Cardiac fibroblast (primary cell): ENCODE measurements around the gene ALDH1L1.

ENCODE experiments used
- DNase-seq, 2 donors: peaks; one replicate each; pipeline versions ENCODE4 v3.0.0 to v3.0.0-alpha.2; 2010; ENCODE audit warnings: low read depth in 2 of 2
- H3K4me3 ChIP-seq, 2 donors: replicated peaks in 1 of 2; 1 replicate in 1 of 2; 2 replicates in 1 of 2; pipeline ENCODE4 v1.5.1; 2011; ENCODE audit warnings: low read depth in 2 of 2, low read length in 2 of 2, mild to moderate bottlenecking in 2 of 2, moderate library complexity in 1 of 2
- CTCF ChIP-seq: IDR thresholded peaks from one replicate; pipeline ENCODE4 v1.5.1; 2011; ENCODE audit warnings: low read depth, mild to moderate bottlenecking, low read length, inconsistent platforms

Gene ALDH1L1

DNA sequence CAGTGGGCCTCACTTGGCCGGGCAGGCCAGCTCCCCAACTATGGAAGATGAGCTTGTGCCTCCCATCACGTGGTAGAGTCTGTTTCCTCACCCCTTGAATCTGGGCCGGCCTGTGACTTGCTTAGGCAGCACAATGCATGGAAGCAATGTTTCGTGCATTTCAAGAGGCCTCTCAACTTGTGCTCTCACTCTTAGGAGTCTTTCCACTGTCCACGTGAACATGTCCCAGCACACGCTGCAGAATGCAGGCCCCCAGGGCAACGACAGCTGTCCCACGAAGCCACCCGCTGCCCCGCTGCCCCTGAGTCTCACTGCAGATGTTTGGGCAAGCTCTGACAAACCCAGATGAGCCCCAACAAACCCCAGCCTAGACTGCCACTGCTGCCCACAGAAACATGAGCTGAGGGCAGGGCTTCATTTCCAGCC, 69.2 kb downstream of the ALDH1L1 start:
- TF ChIP-seq CTCF: no peak
- DNase-seq: no peak
- H3K4me3 ChIP-seq: no peak overlapping the region

- no peak overlapping the region for H3K4me3 ChIP-seq
- TF ChIP-seq CTCF: no peak
- no peak for DNase-seq
These were observed 69.8 kb downstream of the ALDH1L1 start for GRCh38 chr3:126110431-126111125.

- no peak for TF ChIP-seq CTCF
- DNase-seq: no peak
- H3K4me3 ChIP-seq: no peak overlapping the region
These were observed 70.5 kb downstream of the ALDH1L1 start for GRCh38 chr3:126109880-126110235.

- no peak for DNase-seq
- TF ChIP-seq CTCF: no peak
- no peak overlapping the region for H3K4me3 ChIP-seq
These were observed 71.1 kb downstream of the ALDH1L1 start for GRCh38 chr3:126109146-126109879.

DNA sequence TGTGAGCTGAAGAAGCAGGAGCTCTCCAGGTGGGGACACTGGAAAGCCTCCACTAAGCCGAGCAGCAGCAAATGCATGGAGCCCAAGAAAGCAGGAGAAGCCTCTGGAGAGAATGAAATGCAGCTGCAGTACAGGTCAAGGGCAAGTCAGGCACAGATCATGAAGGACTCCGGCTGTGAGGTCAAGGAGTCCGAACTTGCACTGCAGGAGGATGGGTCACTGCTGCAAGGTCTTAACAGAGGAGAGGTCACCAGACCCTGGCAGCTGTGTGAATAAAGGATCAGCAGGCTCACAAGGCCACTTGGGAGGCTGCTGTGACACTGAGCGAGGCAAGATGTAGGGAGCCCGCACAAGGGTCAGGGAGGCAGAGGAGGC, 71.7 kb downstream of the ALDH1L1 start:
- no peak for TF ChIP-seq CTCF
- H3K4me3 ChIP-seq: no peak overlapping the region

DNA sequence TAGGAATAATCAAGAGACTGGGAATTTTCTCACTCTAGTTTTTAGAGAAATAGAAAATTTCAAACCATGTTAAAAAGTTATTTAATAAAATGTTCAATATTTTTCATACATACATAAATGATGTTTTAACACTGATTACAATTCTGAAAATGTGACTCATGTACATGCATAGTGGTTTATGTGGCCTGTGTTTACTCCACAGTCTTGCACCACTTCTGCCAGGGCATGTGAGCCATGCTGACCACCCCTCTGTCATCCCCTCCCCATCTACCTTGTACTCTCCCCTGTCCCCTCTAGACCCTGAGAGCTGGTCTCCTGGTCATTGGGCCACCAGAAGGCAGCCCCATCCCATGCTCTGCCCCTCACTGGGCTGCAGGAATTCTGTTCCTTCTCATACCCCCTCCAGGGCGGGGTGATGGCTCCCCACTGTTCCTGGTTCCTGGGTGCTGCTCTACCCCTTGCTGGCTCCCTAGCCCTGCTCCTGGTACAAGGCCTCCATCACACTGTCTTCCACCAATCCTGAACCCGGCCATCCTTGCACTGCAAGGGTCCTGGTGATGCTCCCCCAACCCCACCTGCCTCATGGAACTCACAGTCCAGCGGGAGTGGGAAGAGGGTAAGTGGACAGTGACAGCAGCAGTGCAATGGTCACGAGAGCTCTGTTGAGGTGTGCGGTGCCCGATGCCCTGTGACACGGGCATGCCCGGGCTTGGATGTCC, 72.3 kb downstream of the ALDH1L1 start:
- no peak overlapping the region for H3K4me3 ChIP-seq
- TF ChIP-seq CTCF: no peak
- DNase-seq: no peak

More for the DNA sequence above, 71.7 kb downstream of the ALDH1L1 start:
- no peak for DNase-seq
